Kidney epithelial cell (primary cell): Measurements from ENCODE around the gene NECTIN1. TPM values are rescaled to one million over a fixed set of nuclear protein-coding genes. Genes with fewer than 3 reads are reported as not detected.
A peak's percentile ranks its signal among the peaks of the same experiment; 100 is the strongest.

ENCODE experiments used
- DNase-seq: peaks from one replicate; pipeline ENCODE4 v3.0.0-alpha.2; 2010; ENCODE audit warnings: low read depth
- H3K27me3 ChIP-seq: 2 replicates; pipeline ENCODE4 v1.6.0; 2011; ENCODE audit warnings: low read length; ENCODE audit not compliant: control insufficient read depth, insufficient read depth
- H3K36me3 ChIP-seq: 2 replicates; pipeline ENCODE4 v1.5.1; 2011; ENCODE audit warnings: low read length; ENCODE audit not compliant: control insufficient read depth, insufficient read depth
- H3K4me3 ChIP-seq: 2 replicates; pipeline ENCODE4 v1.5.1; 2011; ENCODE audit warnings: low read depth, mild to moderate bottlenecking, control low read depth, low read length
- total RNA-seq: library from RNA; depleted of rRNA; stranded (reverse); fragments of >200 nt; gene quantifications from 2 replicates; pipeline ENCODE4 v1.2.3, GENCODE V29; 2015
- TF ChIP-seq, protein P1 (sequence below): IDR thresholded peaks from 2 replicates; pipeline ENCODE4 v1.5.1; 2011; ENCODE audit warnings: mild to moderate bottlenecking, moderate library complexity, low read length, control low read depth, inconsistent platforms; ENCODE audit not compliant: insufficient read depth, poor library complexity, severe bottlenecking

The NECTIN1 gene
- total RNA-seq, 1 donor from 2014 or later, result 15.0 TPM

DNA sequence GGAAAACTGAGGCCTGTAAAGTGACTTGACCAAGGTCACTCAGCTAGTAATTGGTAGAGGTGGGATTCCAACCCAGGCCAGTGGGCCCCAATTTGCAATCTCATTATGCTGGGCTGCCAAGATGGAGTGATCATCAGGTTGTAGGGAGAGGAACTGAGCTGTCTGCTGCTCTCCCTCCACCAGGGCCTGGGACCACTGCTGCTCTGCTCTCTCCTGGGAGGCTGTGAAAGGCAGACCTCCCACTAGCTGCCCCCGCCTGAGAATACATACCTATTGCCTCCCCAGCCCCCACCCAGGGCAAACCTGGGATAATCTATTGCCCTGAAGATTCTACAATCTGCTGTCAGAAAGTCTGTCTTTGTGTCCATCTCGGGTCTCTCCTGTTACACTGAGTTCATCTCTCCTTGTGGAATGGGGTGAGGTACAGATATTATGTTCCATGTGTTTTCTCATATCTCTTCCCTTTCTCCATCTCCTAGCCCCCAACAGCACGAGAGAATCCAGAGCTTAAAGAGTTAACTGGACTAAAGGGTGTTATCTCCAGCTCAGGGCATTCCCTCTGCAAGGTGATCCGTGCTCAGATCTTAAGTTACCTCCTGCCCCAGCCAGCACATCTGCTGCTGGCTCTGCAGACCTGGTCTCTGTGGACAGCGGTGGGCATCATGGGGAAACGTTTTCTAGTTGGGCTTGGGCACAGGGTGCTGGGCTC lies 5.6 kb downstream of the NECTIN1 start:
- TF ChIP-seq, protein P1, sequence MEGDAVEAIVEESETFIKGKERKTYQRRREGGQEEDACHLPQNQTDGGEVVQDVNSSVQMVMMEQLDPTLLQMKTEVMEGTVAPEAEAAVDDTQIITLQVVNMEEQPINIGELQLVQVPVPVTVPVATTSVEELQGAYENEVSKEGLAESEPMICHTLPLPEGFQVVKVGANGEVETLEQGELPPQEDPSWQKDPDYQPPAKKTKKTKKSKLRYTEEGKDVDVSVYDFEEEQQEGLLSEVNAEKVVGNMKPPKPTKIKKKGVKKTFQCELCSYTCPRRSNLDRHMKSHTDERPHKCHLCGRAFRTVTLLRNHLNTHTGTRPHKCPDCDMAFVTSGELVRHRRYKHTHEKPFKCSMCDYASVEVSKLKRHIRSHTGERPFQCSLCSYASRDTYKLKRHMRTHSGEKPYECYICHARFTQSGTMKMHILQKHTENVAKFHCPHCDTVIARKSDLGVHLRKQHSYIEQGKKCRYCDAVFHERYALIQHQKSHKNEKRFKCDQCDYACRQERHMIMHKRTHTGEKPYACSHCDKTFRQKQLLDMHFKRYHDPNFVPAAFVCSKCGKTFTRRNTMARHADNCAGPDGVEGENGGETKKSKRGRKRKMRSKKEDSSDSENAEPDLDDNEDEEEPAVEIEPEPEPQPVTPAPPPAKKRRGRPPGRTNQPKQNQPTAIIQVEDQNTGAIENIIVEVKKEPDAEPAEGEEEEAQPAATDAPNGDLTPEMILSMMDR, result no peak
- Histone ChIP-seq H3K4me3 (no peak overlapping the region), H3K27me3 (no peaks in the 10 kb centered on the region), H3K36me3 (no peaks in the 10 kb centered on the region)
- DNase-seq, result no peak

DNA sequence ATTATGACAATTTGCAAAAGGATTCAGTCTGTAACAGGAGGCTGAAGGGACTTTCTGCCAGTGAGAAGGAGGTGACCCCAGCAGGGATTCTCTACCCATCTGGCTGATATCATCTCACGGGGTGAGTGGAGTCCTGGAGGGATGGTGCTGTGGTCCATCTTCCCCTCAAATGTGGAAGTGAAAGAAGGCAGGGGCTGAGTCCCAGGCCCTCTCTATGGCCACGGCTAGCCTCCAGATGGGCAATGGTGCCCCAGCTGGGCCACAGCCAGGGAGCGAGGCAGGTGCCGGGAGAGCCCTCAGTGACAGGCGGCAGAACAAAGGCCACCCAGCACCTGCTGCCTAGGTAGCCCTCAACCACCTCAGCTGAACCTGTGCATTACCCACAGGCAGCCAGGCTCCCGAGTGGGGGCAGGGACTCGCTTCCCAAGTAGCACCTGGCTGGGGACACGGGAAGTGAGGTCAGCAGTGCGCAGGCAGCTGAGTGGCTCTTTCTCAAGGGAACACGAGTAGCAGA lies 6.7 kb downstream of the NECTIN1 start:
- TF ChIP-seq, protein P1, result no peak
- no peak for DNase-seq
- Histone ChIP-seq H3K4me3 (no peak overlapping the region), H3K36me3 (no peaks in the 10 kb centered on the region), H3K27me3 (no peaks in the 10 kb centered on the region)

DNA sequence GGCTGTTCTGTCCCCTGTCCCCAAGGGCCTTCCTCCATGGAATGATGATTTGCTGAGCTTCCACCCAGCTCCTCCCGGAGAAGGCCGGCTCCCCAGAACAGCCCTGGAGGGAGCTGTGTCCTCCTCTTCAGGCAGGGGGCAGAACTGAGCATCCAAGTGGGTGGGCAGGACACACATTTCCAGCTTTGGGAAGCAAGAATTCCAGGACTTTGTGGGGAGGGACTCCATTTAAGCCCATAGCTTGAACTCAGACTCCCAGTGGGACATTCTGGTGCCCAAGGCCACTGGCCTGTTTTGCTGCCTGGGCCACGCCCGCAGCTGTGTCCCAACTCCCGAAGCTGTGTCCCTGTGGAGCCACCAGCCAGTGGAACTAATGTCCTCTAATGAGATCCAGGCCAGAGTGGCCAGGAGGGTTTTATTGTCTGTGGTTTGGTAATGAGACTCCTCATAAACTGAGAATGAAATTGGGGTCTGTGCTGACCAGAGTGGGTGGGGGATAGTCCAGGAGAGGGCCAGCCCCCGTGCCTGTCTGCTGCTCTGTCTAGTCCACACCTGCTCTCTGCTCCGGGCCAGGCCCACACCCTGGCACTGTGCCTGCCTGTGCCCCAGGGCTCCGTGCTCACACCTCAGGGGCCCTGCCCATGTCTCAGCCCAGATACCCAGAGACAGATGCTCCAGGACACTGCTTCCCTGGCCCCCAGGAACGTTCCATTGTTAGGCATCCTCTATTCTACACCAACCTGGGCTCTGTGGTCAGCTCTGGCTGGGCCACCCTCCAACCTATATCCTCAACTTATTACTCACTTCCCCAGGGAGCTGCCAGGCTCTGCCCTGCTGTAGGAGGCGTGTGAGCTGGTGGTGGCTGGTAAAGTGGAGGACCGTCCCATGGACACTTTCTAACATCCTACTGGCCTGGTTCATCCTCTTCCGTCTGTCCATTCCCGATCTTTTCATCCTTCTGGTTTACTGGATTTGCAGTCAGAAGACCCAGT lies 7.6 kb downstream of the NECTIN1 start:
- no peak for DNase-seq
- TF ChIP-seq, protein P1, result peak; percentile 41
- Histone ChIP-seq H3K4me3 (no peak overlapping the region), H3K36me3 (no peaks in the 10 kb centered on the region), H3K27me3 (no peaks in the 10 kb centered on the region)

DNA sequence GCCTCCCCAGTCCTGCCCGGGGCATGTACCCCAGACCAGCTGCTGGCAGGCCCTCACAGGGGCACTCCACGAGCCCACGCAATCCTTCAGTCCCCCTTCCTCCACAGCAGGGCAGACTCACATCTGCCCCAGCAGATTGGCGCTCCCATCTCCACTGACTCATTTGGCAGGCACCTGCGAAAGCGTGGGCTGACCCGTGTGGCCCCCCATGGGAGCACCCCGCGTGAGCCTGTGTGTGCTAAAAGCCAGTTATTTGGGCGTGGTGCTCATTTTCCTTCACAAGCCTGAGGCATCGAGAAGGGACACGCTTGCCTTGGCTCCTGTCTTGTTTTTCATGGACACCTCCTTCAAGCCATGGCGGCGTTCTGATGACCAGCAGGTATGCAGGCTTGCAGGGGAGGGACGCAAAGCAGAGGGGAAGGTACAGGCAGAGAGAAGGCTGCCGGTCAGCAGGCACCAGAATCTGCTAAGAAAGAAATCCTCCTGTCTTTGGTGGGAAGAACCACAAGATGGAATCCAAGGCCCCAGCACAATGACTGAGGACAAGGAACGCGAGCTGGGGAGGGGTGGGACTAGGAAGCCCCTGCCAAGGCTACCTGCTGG lies 8.6 kb downstream of the NECTIN1 start:
- TF ChIP-seq, protein P1, result no peak
- Histone ChIP-seq H3K36me3 (no peaks in the 10 kb centered on the region), H3K27me3 (no peaks in the 10 kb centered on the region), H3K4me3 (no peak overlapping the region)
- DNase-seq, result no peak

DNA sequence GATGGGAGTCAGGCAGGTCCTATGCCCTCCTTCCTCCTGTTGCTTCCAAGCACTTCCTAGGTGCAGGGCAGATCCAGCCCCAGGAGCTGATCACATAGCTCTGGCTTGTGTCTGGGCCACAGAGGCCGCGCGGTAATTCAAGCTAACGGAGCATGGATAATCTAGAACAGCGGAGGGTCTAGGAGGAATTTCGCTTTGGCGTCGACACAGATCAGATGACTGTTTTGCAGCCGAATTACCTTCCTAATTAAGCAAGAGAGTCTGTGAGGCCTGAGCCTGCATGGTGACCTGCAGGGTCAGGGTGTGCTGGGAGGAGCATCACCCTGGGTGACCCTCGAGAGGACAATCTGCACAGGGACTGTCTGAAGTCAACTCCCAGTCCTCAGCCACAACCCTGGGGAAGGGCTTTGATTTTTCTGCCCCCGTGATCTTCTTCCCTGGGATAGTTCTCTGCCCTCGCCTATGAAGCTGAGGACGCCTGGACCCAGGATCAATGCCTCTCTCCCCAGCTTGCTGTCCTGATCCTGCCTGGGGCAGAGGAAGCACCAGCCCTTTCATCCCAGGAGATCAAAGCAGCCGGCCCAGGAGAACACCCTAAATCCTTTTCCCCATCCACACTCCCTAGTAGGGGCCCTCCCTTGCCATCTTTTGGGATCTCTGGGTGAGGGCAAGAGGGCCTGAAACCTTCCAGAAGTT lies 11.0 kb downstream of the NECTIN1 start:
- DNase-seq, result no peak
- Histone ChIP-seq H3K4me3 (no peak overlapping the region), H3K36me3 (no peaks in the 10 kb centered on the region), H3K27me3 (no peaks in the 10 kb centered on the region)
- TF ChIP-seq, protein P1, result no peak
